T-cell (primary cell): Measurements from ENCODE around the gene STX1B. TPM values are rescaled to one million over a fixed set of nuclear protein-coding genes. Genes with fewer than 3 reads are reported as not detected.

Experiments
- ATAC-seq, 4 experiments: fragments of 200-7000 bp in 3 of 4; fragments of 150-1000 bp in 1 of 4; cut with Tn5 transposase; replicated peaks in 1 of 4; 1 replicate in 3 of 4; 2 replicates in 1 of 4; pipeline ENCODE4 v1.10.0; 2021; ENCODE audit warnings: moderate library complexity in 3 of 4, mild to moderate bottlenecking in 2 of 4, moderate number of reproducible peaks in 1 of 4
- CTCF ChIA-PET, 2 donors: fragments of 300-600 bp; sonication (Branson Sonifier 250); formaldehyde crosslinking; loops; one replicate each; lab custom pipeline; 2022; ENCODE audit warnings: antibody characterized with exemption in 2 of 2; lab: Charles Lee
- POLR2A ChIA-PET, 2 donors: fragments of 300-600 bp; sonication (Branson Sonifier 250); formaldehyde crosslinking; loops; one replicate each; lab custom pipeline; 2022; ENCODE audit warnings: antibody characterized with exemption in 2 of 2; lab: Charles Lee
- DNase-seq, 35 experiments: peaks; one replicate each; pipeline versions ENCODE4 v3.0.0 to v3.0.0-alpha.2; 2013 to 2023
- H3K27ac ChIP-seq: one replicate; pipeline ENCODE4 v1.5.1; 2013; ENCODE audit warnings: low read length
- H3K27me3 ChIP-seq, 2 experiments: replicated peaks in 1 of 2; 1 replicate in 1 of 2; 2 replicates in 1 of 2; pipeline versions ENCODE4 v1.6.1 to v1.7.0; 2013; ENCODE audit warnings: low read length in 1 of 2, mixed read lengths in 1 of 2; ENCODE audit not compliant: control insufficient read depth in 2 of 2, insufficient read depth in 2 of 2; ENCODE audit errors: extremely low read depth in 1 of 2
- H3K36me3 ChIP-seq, 2 donors: 1 replicate in 1 of 2; 2 replicates in 1 of 2; pipeline versions ENCODE4 v1.6.1 to v1.7.0; 2013; ENCODE audit warnings: low read length in 1 of 2; ENCODE audit not compliant: control insufficient read depth in 2 of 2, insufficient read depth in 1 of 2; ENCODE audit errors: extremely low read depth in 1 of 2
- H3K4me1 ChIP-seq, 2 experiments: 1 replicate in 1 of 2; 2 replicates in 1 of 2; pipeline versions ENCODE4 v1.6.1 to v1.7.0; 2013; ENCODE audit warnings: low read length in 2 of 2, mixed read lengths in 1 of 2; ENCODE audit not compliant: insufficient read depth in 2 of 2, control insufficient read depth in 1 of 2; ENCODE audit errors: extremely low read depth in 1 of 2
- H3K4me3 ChIP-seq, 2 donors: 1 replicate in 1 of 2; 2 replicates in 1 of 2; pipeline versions ENCODE4 v1.5.1 to v1.7.0; 2013; ENCODE audit warnings: mild to moderate bottlenecking in 2 of 2, low read length in 1 of 2, moderate library complexity in 1 of 2; ENCODE audit not compliant: control insufficient read depth in 1 of 2; ENCODE audit errors: extremely low read depth in 1 of 2
- H3K9me3 ChIP-seq: 2 replicates; pipeline ENCODE4 v1.7.0; 2013
- H3K27ac Mint-ChIP-seq, 2 donors: one replicate each; pipeline ENCODE4 v1.8.0; 2020 to 2021; ENCODE audit warnings: mild to moderate bottlenecking in 2 of 2, mixed read lengths in 2 of 2
- H3K27me3 Mint-ChIP-seq, 2 donors: one replicate each; pipeline ENCODE4 v1.8.0; 2021 to 2022; ENCODE audit warnings: mixed read lengths in 2 of 2
- H3K36me3 Mint-ChIP-seq: one replicate; pipeline ENCODE4 v1.8.0; 2021; ENCODE audit warnings: mixed read lengths
- H3K4me1 Mint-ChIP-seq, 3 donors: one replicate each; pipeline ENCODE4 v1.8.0; 2020 to 2022; ENCODE audit warnings: mixed read lengths in 3 of 3, mild to moderate bottlenecking in 1 of 3
- H3K4me3 Mint-ChIP-seq, 3 donors: one replicate each; pipeline ENCODE4 v1.8.0; 2020 to 2022; ENCODE audit warnings: mild to moderate bottlenecking in 3 of 3, mixed read lengths in 3 of 3, moderate library complexity in 3 of 3
- H3K9me3 Mint-ChIP-seq, 3 donors: one replicate each; pipeline ENCODE4 v1.8.0; 2020 to 2022; ENCODE audit warnings: mixed read lengths in 3 of 3
- WGBS: methylation state at CpG from one replicate; pipeline ENCODE4 v1.1.5; 2013; ENCODE audit warnings: missing lambda C conversion rate; ENCODE audit not compliant: insufficient coverage; 5-methylcytosine and 5-hydroxymethylcytosine counted together
- total RNA-seq, 35 experiments: library from RNA in 6 of 35; stranded (reverse) in 6 of 35; fragments of 120-200 nt in 1 of 35; gene quantifications; one replicate each; pipeline versions ENCODE4 v1.2.1 to v1.2.4 and lab custom pipeline; 2013 to 2026

Gene STX1B
- total RNA-seq, 5 donors from 2014 or later (not counting 1 experiment from before 2014, with no cell fraction given), result 2.3 to 3.9 (median 3.4) TPM

- Mint-ChIP-seq H3K9me3 (no peaks in the 10 kb centered on the region), H3K4me1 (peaks cover 9 to 25% (median 18%) of the 10 kb centered on the region in 3 donors), H3K36me3 (no peaks in the 10 kb centered on the region), H3K27me3 (peaks cover 11 to 38% of the 10 kb centered on the region in 2 donors), H3K27ac (peak overlapping the region in 1 of 2 donors; percentile 39), H3K4me3 (peak overlapping the region; percentile 9 to 81 (median 17))
- CTCF ChIA-PET, result no interaction called here
- POLR2A ChIA-PET, result no interaction called here
- 80% methylated on average over 7 of the region's 7 CpGs for WGBS
- Histone ChIP-seq H3K4me3 (no peak overlapping the region), H3K27me3 (peaks cover 3 to 44% of the 10 kb centered on the region in 2 experiments), H3K36me3 (no peaks in the 10 kb centered on the region), H3K4me1 (peaks cover 4 to 14% of the 10 kb centered on the region in 2 experiments), H3K9me3 (no peaks in the 10 kb centered on the region), H3K27ac (no peak overlapping the region)
- no peak for ATAC-seq
- no peak for DNase-seq
These were observed 1.3 kb downstream of the STX1B start for GRCh38 chr16:31009120-31009519.

- Mint-ChIP-seq H3K27me3 (peaks cover 8 to 34% of the 10 kb centered on the region in 2 donors), H3K9me3 (no peaks in the 10 kb centered on the region), H3K27ac (peak overlapping the region in 1 of 2 donors; percentile 39), H3K4me3 (no peak overlapping the region), H3K36me3 (no peaks in the 10 kb centered on the region), H3K4me1 (peaks cover 9 to 24% (median 18%) of the 10 kb centered on the region in 3 donors)
- Histone ChIP-seq H3K36me3 (no peaks in the 10 kb centered on the region), H3K9me3 (no peaks in the 10 kb centered on the region), H3K27me3 (peaks cover 3 to 40% of the 10 kb centered on the region in 2 experiments), H3K4me1 (peaks cover 4 to 14% of the 10 kb centered on the region in 2 experiments), H3K4me3 (no peak overlapping the region), H3K27ac (no peak overlapping the region)
- 100% methylated on average over 1 of the region's 5 CpGs for WGBS
- ChIA-PET POLR2A (no interaction called here), CTCF (no interaction called here)
- no peak for DNase-seq
- no peak for ATAC-seq
These were observed 1.9 kb downstream of the STX1B start for GRCh38 chr16:31008551-31008950.

- Histone ChIP-seq H3K9me3 (no peaks in the 10 kb centered on the region), H3K4me3 (no peak overlapping the region), H3K4me1 (peaks cover 4 to 14% of the 10 kb centered on the region in 2 experiments), H3K27ac (no peak overlapping the region), H3K36me3 (no peaks in the 10 kb centered on the region), H3K27me3 (peaks cover 3 to 37% of the 10 kb centered on the region in 2 experiments)
- Mint-ChIP-seq H3K9me3 (no peaks in the 10 kb centered on the region), H3K4me1 (peaks cover 9 to 20% (median 18%) of the 10 kb centered on the region in 3 donors), H3K4me3 (no peak overlapping the region), H3K27ac (no peak overlapping the region), H3K36me3 (no peaks in the 10 kb centered on the region), H3K27me3 (peaks cover 5 to 30% of the 10 kb centered on the region in 2 donors)
- no peak for ATAC-seq
- DNase-seq, result no peak
- 69% methylated on average over 3 of the region's 6 CpGs for WGBS
- POLR2A ChIA-PET, result no interaction called here
- CTCF ChIA-PET, result interaction anchor here in 1 of 2 donors (0.6 kb wide), 1 partner anchor 11 kb away, joined by 4 read pairs; no protein-coding TSS in a partner anchor
These were observed 2.3 kb downstream of the STX1B start for GRCh38 chr16:31008149-31008548.

- peaks cover 5 to 26% of the 10 kb centered on the region in 2 donors for H3K27me3 Mint-ChIP-seq
- no peak for ATAC-seq
- 34% methylated on average over 3 of the region's 6 CpGs for WGBS
- Histone ChIP-seq H3K27ac (no peak overlapping the region), H3K4me1 (peaks cover 4 to 14% of the 10 kb centered on the region in 2 experiments), H3K27me3 (peaks cover 3 to 39% of the 10 kb centered on the region in 2 experiments), H3K4me3 (no peak overlapping the region), H3K9me3 (no peaks in the 10 kb centered on the region), H3K36me3 (no peaks in the 10 kb centered on the region)
- POLR2A ChIA-PET, result no interaction called here
- no peak for DNase-seq
- H3K9me3 Mint-ChIP-seq, result no peaks in the 10 kb centered on the region
- no peak overlapping the region for H3K4me3 Mint-ChIP-seq
- peaks cover 9 to 19% (median 18%) of the 10 kb centered on the region in 3 donors for H3K4me1 Mint-ChIP-seq
- CTCF ChIA-PET, result interaction anchor here in 1 of 2 donors (0.6 kb wide), 1 partner anchor 10 kb away, joined by 4 read pairs; no protein-coding TSS in a partner anchor
- H3K36me3 Mint-ChIP-seq, result no peaks in the 10 kb centered on the region
- H3K27ac Mint-ChIP-seq, result no peak overlapping the region
These were observed 2.8 kb downstream of the STX1B start for GRCh38 chr16:31007684-31008083.

GRCh38 chr16:31006589-31006988 is 3.8 kb downstream of the STX1B start:
- no peak for DNase-seq
- H3K4me1 ChIP-seq, result peaks cover 4 to 14% of the 10 kb centered on the region in 2 experiments
- H3K27ac Mint-ChIP-seq, result no peak overlapping the region
- POLR2A ChIA-PET, result no interaction called here
- no peaks in the 10 kb centered on the region for H3K9me3 Mint-ChIP-seq
- CTCF ChIA-PET, result no interaction called here
- peaks cover 9 to 15% (median 12%) of the 10 kb centered on the region in 3 donors for H3K4me1 Mint-ChIP-seq
- H3K27me3 ChIP-seq, result peaks cover 3 to 31% of the 10 kb centered on the region in 2 experiments
- H3K9me3 ChIP-seq, result no peaks in the 10 kb centered on the region
- ATAC-seq, result no peak
- H3K27ac ChIP-seq, result no peak overlapping the region
- peaks cover 0 to 17% of the 10 kb centered on the region in 2 donors for H3K27me3 Mint-ChIP-seq
- 92% methylated on average over 6 of the region's 8 CpGs for WGBS
- H3K4me3 ChIP-seq, result no peak overlapping the region
- no peaks in the 10 kb centered on the region for H3K36me3 ChIP-seq
- H3K4me3 Mint-ChIP-seq, result no peak overlapping the region
- H3K36me3 Mint-ChIP-seq, result no peaks in the 10 kb centered on the region

GRCh38 chr16:31006086-31006385 is 4.4 kb downstream of the STX1B start:
- H3K9me3 Mint-ChIP-seq, result no peaks in the 10 kb centered on the region
- no peak overlapping the region for H3K27ac Mint-ChIP-seq
- H3K27me3 ChIP-seq, result peaks cover 0 to 29% of the 10 kb centered on the region in 2 experiments
- ATAC-seq (no peak), DNase-seq (no peak)
- ChIA-PET CTCF (no interaction called here), POLR2A (no interaction called here)
- peaks cover 5 to 9% (median 7%) of the 10 kb centered on the region in 3 donors for H3K4me1 Mint-ChIP-seq
- no peaks in the 10 kb centered on the region for H3K36me3 Mint-ChIP-seq
- no peaks in the 10 kb centered on the region for H3K36me3 ChIP-seq
- no peak overlapping the region for H3K27ac ChIP-seq
- no peak overlapping the region for H3K4me3 ChIP-seq
- H3K9me3 ChIP-seq, result no peaks in the 10 kb centered on the region
- peaks cover 2 to 10% of the 10 kb centered on the region in 2 experiments for H3K4me1 ChIP-seq
- WGBS, result 75% methylated on average over 4 of the region's 7 CpGs
- peaks cover 0 to 12% of the 10 kb centered on the region in 2 donors for H3K27me3 Mint-ChIP-seq
- H3K4me3 Mint-ChIP-seq, result no peak overlapping the region
